ENCODE data around the gene BID.
A peak's percentile ranks its signal among the peaks of the same experiment; 100 is the strongest.

The BID gene

DNA sequence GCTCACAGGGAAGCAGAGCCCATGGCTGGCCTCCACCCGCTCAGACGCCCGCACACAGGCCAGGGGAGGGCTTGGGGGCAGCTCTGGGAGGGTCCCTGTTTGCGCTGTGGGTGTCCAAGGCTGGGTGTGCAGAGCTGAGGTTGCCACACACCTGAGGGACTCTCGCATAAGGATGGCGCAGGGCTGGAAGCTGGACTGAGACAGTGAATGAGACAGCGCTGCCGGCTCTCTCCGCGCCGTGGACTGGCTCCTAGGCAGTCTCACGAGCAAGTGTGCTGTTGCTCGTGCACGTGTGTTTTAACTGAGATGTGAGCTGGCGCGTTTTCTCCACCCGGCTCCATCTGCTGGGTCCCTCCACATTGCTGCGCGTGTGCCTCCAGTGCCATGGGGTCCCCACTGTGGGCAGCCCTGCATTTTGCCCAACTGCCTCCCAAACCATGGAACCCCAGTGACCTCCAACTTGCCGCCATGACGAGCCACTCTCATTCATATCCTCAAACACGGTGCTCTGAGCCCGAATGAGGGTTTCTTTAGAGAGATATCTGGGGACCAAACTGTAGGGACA, 4.2 kb upstream of the BID start:
- Histone ChIP-seq H3K27ac (peak overlapping the region; percentile 100), H3K9me3 (no peaks in the 10 kb centered on the region), H3K4me3 (ENCODE audit: low read depth in 1 of 2, low read length in 1 of 2) (peak overlapping the region; percentile 75 to 76), H3K36me3 (peaks cover 11% of the 10 kb centered on the region), H3K27me3 (no peaks in the 10 kb centered on the region), H3K4me1 (ENCODE audit: control insufficient read depth in 1 of 2, insufficient read depth in 1 of 2, low read depth in 1 of 2, low read length in 1 of 2) (peaks cover 75 to 78% of the 10 kb centered on the region in 2 experiments)
- TF ChIP-seq, protein P1, sequence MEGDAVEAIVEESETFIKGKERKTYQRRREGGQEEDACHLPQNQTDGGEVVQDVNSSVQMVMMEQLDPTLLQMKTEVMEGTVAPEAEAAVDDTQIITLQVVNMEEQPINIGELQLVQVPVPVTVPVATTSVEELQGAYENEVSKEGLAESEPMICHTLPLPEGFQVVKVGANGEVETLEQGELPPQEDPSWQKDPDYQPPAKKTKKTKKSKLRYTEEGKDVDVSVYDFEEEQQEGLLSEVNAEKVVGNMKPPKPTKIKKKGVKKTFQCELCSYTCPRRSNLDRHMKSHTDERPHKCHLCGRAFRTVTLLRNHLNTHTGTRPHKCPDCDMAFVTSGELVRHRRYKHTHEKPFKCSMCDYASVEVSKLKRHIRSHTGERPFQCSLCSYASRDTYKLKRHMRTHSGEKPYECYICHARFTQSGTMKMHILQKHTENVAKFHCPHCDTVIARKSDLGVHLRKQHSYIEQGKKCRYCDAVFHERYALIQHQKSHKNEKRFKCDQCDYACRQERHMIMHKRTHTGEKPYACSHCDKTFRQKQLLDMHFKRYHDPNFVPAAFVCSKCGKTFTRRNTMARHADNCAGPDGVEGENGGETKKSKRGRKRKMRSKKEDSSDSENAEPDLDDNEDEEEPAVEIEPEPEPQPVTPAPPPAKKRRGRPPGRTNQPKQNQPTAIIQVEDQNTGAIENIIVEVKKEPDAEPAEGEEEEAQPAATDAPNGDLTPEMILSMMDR (IDR thresholded peaks at IDR 0.05), result no peak

DNA sequence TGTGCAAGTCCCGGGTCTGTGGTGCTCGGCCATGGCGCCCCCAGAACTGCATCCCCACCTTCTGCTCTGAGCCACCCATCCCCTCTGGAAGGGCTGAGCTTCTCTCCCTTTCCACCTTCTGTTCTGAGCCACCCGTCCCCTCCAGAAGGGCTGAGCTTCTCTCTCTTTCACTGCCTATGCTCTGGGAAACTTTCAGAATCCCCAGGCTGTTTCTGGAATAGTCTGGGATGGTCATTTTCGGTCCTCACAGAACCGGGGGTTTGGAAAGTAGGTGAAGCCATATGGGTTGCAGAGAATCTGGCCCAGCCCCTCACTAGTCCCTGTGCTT, 3.4 kb upstream of the BID start:
- no peaks in the 10 kb centered on the region for H3K9me3 ChIP-seq
- H3K36me3 ChIP-seq, result peaks cover 7% of the 10 kb centered on the region
- peak overlapping the region; percentile 75 to 76 for H3K4me3 ChIP-seq (ENCODE audit: low read depth in 1 of 2, low read length in 1 of 2)
- peaks cover 79 to 83% of the 10 kb centered on the region in 2 experiments for H3K4me1 ChIP-seq (ENCODE audit: control insufficient read depth in 1 of 2, insufficient read depth in 1 of 2, low read depth in 1 of 2, low read length in 1 of 2)
- H3K27me3 ChIP-seq, result no peaks in the 10 kb centered on the region
- TF ChIP-seq, protein P1 (IDR thresholded peaks at IDR 0.05), result no peak
- H3K27ac ChIP-seq, result peak overlapping the region; percentile 100

GRCh38 chr22:17777005-17777716, 2.9 kb upstream of the BID start:
- Histone ChIP-seq H3K4me1 (ENCODE audit: control insufficient read depth in 1 of 2, insufficient read depth in 1 of 2, low read depth in 1 of 2, low read length in 1 of 2) (peaks cover 79 to 83% of the 10 kb centered on the region in 2 experiments), H3K27me3 (no peaks in the 10 kb centered on the region), H3K4me3 (ENCODE audit: low read depth in 1 of 2, low read length in 1 of 2) (peak overlapping the region; percentile 75 to 76), H3K9me3 (no peaks in the 10 kb centered on the region), H3K27ac (peak overlapping the region; percentile 100), H3K36me3 (peaks cover 12% of the 10 kb centered on the region)
- TF ChIP-seq, protein P1 (IDR thresholded peaks at IDR 0.05), result peak; percentile 19

- Histone ChIP-seq H3K4me1 (ENCODE audit: control insufficient read depth in 1 of 2, insufficient read depth in 1 of 2, low read depth in 1 of 2, low read length in 1 of 2) (peaks cover 79 to 83% of the 10 kb centered on the region in 2 experiments), H3K27ac (peak overlapping the region; percentile 100), H3K36me3 (peaks cover 17% of the 10 kb centered on the region), H3K27me3 (no peaks in the 10 kb centered on the region), H3K9me3 (no peaks in the 10 kb centered on the region), H3K4me3 (ENCODE audit: low read depth in 1 of 2, low read length in 1 of 2) (peak overlapping the region; percentile 75 to 87)
- TF ChIP-seq, protein P1 (IDR thresholded peaks at IDR 0.05), result no peak
Observed at GRCh38 chr22:17775781-17776465, 1.7 kb upstream of the BID start.

- Histone ChIP-seq H3K36me3 (peaks cover 22% of the 10 kb centered on the region), H3K27me3 (no peaks in the 10 kb centered on the region), H3K27ac (peak overlapping the region; percentile 100), H3K4me3 (ENCODE audit: low read depth in 1 of 2, low read length in 1 of 2) (peak overlapping the region; percentile 87 to 99), H3K9me3 (no peaks in the 10 kb centered on the region), H3K4me1 (ENCODE audit: control insufficient read depth in 1 of 2, insufficient read depth in 1 of 2, low read depth in 1 of 2, low read length in 1 of 2) (peaks cover 79 to 83% of the 10 kb centered on the region in 2 experiments)
- TF ChIP-seq, protein P1 (IDR thresholded peaks at IDR 0.05), result no peak
Observed at GRCh38 chr22:17774926-17775685, 837 bp upstream of the BID start.

Measured in neutrophil (primary cell).